HG02571 (cell line): Measurements from ENCODE around the gene FZD10.

Experiments used
- ATAC-seq: cut with Tn5 transposase; IDR thresholded peaks from one replicate; pipeline ENCODE4 v1.9.1; 2021; ENCODE audit warnings: mild to moderate bottlenecking, moderate library complexity; ENCODE audit not compliant: unreplicated experiment

The FZD10 gene

DNA sequence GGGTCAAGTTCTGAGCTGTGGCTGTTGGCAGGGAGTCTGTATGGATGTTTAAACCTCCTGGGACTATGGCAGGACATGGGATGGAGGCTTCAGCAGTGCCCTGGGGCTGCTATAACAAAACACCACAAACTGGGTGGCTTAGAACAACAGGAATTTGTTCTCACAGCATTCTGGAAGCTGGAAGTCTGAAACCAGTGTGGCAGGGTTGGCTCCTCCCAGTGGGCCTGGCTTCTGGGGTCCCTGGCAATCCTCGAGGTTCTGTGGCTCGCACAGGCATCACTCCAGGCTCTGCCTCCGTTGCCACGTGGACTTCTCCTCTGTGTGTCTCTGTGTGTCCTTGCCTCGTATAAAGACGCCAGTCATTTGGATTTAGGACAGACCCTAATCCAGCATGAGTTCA is 39.9 kb downstream of the FZD10 start:
- no peak for ATAC-seq

DNA sequence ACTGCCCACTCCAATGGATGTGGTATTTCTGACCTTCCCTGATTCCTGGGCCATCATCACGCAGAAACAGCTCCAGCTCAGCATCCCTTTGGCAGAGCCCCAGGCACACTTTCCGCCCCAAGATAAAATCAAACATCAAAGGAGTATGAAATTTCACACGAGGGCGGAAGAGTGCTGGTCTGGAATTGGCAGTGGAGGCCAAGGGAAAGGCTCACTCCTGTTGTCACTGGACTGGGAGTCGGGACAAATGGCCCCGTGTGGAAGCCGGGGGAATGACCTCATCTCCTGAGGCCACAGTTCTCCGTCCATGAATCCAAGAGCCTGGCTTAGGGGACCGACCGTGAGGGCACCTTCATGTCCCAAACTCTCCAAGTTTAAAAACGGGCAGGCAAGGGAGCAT is 40.9 kb downstream of the FZD10 start:
- ATAC-seq, result no peak

DNA sequence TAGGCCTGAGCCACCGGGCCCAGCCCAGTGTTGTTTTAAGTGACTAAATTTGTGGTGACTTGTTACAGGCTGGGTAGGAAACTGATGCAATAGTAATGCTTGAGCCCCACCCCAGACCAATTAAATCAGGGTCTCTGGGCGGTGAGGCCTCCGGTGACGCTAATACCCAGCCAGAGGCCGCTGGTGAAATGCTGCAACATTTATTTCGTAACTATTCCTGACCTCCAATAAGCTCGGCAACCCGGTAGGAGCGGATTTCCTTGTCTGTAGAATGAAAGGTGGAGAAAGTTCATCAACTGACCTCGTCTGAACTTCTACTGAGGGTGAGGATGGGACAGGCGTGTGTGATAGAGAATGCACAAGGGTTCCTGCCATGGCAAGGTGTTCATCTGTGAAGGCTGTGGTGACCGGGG is 42.3 kb downstream of the FZD10 start:
- ATAC-seq, result no peak

- no peak for ATAC-seq
Measured at GRCh38 chr12:130205495-130205894, 43.2 kb downstream of the FZD10 start.

- ATAC-seq, result no peak
Measured at GRCh38 chr12:130212384-130212989, 50.2 kb downstream of the FZD10 start.

GRCh38 chr12:130213249-130213648 is 51.0 kb downstream of the FZD10 start:
- ATAC-seq, result no peak

- ATAC-seq, result no peak
Measured at GRCh38 chr12:130214686-130215395, 52.6 kb downstream of the FZD10 start.
